Activated CD4-positive, alpha-beta T cell treated with anti-CD3 and anti-CD28 coated beads, Interleukin-2, amount 50 U/mL, for 4 hours (primary cell): Measurements from ENCODE around the gene RFTN2.
A peak's percentile ranks its signal among the peaks of the same experiment; 100 is the strongest.
"Not testable (repeated sequence)": the region's sequence is repeated elsewhere in the genome, so short reads cannot be mapped to it uniquely, and the experiment has no call there.

ENCODE experiments used
- DNase-seq, 2 experiments: peaks; one replicate each; pipeline ENCODE4 v3.0.0-alpha.2; 2020

The RFTN2 gene

DNA sequence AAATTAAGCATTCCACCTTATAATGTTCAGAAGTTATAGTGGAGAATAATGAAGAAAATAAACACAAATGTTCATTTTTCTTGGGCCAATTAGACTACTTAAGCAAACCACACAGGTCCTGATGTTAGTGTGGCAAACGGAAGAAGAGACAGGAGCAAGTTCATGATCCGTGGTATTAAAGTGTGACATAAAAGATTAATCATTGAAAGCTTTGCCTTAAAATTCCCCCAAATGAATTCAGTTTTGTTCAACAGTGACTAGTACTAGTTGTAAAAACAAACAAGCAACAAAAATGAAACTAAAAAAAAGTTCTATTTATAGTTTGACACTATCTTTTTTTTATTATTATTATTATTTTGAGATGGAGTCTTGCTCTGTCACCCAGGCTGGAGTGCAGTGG is 73.7 kb downstream of the RFTN2 start:
- no peak for DNase-seq

DNA sequence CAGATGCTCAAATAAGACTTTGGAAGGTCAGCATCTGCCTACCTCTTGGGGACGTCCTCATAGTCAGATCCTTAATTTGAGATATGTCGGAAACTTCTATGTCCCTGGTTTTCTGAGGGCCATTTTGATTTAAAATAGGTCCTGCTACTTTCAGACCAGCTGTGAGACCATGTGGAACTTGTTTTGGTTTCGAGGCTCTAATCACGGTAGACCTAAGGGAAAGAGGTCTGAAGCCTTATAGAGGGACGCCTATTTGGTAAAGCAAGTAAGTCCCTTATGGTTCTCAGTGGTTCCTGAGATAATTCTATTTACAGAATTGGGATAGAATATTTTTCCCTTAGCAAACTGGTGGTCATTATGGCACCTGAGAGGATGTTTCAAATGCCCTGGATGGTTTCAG is 75.1 kb downstream of the RFTN2 start:
- DNase-seq = no peak

DNA sequence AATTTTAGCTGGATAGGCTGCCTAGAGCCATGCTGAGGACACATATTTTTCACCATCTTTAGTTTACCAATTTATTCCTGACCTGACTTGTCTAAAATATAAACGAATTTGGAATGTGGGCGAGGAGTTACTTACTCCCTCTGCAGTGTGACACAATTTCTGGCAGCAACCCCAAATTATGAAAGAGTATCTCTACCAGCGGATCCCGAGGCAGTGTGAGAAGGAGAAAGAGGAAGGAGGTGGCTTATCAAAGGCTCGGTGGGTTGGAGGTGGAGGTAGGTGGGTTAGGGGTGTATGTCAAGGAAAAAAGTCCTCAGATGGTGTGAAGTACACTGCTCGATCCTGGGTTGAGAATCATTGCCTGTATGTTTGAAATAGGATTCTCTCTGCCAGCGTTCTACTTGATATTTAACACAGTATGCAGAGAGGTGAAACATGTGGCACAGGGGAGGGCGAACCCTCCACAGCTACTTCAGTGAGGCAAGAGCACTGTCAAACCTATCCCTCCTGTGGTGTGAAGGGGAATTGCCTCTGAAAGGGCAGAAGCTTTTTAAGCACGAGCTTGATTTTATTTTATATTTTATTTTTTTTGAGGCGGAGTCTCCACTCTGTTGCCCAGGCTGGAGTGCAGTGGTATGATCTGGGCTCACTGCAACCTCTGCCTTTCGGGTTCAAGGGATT is 76.0 kb downstream of the RFTN2 start:
- peak in 1 of 2 experiments; percentile 4 for DNase-seq

DNA sequence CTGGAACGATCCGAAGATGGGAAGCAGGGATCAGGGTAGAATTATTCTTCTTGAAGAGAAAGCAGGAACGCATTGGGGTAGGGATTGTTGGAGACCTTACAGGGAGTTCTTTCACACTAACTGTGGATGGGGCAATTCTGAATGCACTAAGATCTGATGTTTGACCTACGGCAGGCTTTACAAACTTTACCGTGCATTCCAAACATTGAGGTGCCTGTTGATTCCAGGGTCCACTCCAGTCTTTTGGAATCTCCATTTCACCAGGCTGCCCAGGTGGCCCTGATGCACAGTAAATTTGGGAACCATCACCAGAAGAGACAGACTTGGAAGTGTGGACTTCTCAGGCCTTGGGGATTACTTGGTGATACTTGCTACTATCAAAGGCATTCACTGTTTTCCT is 76.9 kb downstream of the RFTN2 start:
- no peak for DNase-seq

DNA sequence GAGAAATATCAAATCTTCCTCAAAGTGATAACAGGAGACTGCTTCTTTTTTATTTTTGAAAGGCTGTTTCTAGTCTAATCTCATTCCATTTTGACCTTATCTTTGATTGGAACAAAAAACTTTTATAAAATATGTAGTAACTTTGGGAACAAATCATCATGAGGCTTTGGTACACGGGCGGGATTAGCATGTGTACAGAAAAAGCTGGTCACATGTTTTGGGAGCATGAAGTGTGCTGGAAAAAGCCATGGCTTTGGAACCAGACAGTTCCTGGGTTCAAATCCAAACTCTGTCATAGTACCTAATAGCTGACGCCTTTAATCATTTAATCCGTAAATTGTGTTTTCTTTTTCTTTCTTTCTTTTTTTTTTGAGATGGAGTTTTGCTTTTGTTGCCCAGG is 78.2 kb downstream of the RFTN2 start:
- no peak for DNase-seq

DNA sequence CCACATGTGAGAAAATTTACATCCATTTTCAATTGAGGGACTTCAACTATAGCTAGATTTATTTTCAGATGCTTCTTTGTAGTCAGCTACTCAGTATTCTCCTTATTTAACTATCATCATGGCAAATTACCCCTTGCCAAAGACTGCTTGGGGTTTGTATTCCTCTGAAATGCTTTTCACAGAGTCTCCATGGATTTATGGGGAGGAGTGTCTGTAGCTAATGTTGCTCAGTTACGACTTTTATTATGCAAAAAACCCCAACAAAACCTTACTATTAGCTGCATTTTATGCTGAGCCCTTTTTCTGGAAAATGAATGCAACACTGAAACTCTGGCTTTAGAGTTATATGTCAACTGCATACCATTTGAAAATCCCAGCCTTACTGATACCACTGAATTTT is 78.6 kb downstream of the RFTN2 start:
- DNase-seq = no peak

DNA sequence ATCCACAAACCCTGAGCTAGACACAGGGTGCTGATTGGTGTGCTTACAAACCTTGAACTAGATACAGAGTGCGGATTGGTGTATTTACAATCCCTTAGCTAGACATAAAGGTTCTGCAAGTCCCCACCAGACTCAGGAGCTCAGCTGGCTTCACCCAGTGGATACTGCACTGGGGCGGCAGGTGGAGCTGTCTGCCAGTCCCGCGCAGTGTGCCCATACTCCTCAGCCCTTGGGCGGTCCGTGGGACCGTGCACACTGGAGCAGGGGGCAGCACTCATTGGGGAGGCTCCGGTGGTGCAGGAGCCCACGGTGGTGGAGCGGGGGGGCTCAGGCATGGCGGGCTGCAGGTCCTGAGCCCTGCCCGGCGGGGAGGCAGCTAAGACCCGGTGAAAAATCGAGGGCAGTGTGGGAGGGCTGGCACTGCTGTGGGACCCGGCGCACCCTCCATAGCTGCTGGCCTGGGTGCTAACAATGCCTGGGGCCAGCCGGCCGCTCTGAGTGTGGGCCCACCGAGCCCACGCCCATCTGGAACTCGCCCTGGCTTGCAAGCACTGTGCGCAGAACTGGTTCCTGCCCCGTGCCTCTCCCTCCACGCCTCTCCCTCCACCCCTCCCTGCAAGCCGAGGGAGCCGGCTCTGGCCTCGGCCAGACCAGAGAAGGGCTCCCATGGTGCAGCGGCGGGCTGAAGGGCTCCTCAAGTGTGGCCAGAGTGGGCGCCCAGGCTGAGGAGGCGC is 83.9 kb downstream of the RFTN2 start:
- DNase-seq = no peak

DNA sequence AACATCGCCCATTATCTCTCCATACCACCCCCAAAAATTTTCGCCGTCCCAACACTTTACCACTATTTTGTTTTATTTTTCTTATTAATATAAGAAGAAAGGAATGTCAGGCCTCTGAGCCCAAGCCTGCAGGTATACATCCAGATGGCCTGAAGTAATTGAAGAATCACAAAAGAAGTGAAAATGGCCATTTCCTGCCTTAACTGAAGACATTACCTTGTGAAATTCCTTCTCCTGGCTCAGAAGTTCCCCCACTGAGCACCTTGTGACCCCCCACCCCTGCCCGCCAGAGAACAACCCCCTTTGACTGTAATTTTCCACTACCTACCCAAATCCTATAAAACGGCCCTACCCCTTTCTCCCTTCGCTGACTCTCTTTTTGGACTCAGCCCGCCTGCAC is 88.1 kb downstream of the RFTN2 start:
- not testable (repeated sequence) for DNase-seq

DNA sequence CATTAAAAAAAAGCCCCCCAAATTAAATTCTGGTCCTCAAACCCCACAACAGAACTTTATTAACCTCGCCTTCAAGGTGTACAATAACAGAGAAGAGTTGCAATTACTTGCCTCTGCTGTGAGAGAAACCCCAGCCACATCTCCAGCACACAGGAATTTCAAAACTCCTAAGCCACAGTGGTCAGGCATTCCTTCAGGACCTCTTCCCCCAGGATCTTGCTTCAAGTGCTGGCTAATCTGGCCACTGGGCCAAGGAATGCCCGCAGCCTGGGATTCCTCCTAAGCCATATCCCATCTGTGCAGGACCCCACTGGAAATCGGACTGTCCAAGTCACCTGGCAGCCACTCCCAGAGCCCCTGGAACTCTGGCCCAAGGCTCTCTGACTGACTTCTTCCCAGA is 95.2 kb downstream of the RFTN2 start:
- DNase-seq = not testable (repeated sequence)

DNA sequence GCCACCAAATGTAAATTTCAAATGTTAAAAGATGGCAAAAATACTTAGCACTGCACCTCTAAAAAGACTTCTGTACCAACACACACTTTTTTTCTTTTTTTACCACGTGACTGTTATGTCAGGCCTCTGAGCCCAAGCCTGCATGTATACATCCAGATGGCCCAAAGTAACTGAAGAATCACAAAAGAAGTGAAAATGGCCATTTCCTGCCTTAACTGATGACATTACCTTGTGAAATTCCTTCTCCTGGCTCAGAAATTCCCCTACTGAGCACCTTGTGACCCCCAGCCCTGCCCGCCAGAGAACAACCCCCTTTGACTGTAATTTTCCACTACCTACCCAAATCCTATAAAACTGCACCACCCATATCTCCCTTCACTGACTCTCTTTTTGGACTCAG is 97.1 kb downstream of the RFTN2 start:
- not testable (repeated sequence) for DNase-seq

DNA sequence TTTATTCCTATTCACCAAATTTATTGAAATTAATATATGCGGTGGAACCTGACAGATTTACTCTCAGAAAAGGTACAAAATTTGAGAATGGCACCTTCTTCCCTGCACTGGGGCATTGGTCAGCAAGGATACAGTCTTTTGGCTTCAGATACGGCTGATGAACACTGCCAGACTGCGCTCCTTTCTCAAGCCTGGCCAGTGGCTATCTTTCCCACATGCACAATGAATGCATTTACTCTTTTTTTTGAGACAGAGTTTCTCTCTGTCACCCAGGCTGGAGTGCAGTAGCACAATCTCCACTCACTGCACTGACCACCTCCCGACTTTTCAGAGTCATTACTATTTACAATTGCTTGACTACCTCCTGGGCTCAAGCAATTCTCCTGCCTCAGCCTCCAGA is 97.9 kb downstream of the RFTN2 start:
- no peak for DNase-seq

DNA sequence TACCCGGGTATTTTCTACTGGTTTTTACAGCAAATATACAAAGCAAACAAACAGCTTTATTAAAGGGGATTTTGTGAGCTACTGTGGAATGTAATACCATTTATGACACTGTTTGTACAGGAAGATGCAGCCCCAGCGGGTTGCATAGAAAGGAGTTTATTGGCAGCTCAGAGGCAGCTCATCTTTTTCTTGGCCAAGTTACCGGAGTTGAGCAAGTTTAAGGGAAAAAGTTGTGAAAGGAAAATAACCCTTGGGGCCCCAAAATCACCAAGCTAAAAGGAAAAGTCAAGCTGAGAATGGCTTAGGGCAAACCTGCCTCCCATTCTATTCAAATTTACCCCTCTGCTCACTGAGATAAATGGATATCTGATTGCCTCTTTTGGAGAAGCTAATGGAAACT is 98.8 kb downstream of the RFTN2 start:
- no peak for DNase-seq

DNA sequence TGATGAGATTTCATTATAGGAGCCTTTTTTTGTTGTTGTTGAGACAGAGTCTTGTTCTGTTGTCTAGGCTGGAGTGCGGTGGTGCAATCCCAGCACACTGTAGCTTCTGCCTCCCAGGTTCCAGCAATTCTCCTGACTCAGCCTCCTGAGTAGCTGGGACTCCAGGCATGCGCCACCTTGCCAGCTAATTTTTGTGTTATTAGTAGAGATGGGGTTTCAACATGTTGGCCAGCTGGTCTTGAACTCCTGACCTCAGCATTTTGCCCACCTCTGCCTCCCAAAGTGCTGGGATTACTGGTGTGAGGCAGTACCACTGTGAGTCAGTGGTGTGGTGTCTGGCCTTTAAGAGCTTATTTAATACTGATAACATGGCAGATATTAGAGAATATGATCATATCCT is 99.4 kb downstream of the RFTN2 start:
- DNase-seq = no peak

DNA sequence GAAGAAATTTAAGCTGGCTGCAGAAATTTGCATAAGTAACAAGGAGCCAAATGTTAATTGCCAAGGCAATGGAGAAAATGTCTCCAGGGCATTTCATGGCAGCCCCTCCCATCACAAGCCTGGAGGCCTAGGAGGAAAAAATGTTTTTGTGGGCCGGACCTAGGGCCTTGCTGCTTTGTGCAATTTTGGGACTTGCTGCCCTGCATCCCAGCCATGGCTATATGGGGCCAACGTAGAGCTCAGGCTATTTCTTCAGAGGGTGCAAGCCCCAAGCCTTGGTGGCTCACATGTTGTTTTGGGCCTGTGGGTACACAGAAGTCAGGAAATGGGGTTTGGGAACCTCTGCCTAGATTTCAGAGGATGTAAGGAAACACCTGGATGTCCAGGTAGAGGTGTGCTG is 101.8 kb downstream of the RFTN2 start:
- no peak for DNase-seq

DNA sequence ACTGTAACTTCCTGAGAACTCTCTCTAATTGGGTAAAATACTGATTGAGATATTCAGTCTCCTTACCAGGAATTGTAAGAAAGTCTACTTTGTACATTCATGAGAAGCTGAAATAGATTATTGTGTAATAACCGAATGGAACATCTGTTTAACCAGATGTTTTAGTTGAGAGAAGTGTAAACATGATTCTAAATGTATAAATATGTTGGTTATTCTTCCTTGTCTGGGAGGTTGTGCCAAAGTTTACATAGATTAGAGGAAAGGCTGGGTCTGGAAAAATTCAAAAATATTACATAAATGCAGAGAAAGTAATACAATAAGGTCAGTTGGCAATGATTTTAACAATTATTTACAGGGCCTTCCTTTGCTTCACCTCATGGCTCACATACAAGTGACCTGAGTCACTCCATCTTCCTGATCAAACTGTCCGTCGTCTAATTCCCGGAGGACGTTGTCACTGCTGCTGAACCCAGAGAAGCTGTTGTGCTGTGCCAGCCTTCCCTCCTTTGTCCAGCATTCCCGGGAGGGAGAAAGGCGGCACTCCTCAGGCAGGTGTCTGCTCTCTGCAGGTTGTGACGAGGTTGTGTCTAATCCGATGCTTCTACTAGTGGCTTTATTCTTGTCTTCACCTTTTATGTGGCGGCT is 103.6 kb downstream of the RFTN2 start:
- DNase-seq = no peak

DNA sequence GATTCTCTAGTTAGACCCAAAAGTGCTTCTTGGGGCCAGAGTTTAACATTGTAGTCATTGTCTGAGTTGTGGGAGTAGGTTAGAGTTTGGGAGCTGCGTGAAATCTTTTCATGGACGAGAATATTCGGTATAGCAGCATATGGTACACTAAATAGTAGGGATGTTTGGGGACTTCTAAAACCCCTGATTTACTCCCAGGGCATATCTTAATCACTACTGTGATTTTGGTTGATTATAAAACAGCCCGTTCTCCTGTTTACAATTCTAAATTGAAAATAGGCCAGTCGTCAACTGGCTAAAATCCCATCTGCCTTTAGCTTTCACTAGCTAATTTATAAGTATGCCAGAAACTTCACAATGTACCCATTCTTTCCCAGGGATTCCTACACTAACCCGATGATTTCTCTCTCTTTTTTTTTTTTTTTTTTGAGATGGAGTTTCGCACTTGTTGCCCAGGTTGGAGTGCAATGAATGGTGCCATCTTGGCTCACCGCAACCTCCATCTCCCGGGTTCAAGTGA is 115.2 kb downstream of the RFTN2 start:
- no peak for DNase-seq

DNA sequence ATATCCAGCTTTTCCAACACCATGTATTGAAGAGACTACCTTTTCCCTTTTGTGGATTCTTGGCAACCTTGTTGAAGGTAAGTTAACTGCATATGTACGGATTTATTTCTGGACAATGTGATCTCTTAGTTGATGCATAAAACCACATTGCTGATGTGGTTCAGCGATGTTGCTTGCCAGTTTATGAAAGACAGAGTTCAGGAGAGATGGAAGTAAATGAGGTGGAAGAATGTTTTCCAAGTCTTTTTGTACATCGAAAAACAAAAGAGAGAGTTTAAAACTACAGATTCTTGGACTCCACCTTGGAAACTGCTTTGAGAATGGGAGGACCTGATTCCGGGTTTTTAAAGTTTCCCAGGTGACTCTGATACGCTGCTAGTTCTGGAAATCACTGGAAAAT is 115.7 kb downstream of the RFTN2 start:
- no peak for DNase-seq

DNA sequence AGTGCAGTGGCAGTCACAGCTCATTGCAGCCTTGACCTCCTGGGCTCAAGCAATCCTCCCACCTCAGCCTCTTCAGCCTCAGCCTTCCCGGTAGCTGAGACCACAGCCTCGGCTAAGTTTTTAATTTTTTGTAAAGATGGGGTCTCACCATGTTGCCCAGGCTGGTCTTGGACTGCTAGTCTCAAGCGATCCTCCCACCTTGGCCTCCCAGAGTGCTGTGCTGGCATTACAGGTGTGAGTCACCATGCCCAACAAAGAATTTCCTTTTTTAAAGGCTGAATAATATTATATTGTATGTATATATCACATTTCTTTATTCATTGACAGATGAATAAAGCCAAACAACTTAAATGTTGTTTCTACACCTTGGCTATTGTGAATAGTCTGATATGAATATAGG is 117.0 kb downstream of the RFTN2 start:
- DNase-seq = no peak

DNA sequence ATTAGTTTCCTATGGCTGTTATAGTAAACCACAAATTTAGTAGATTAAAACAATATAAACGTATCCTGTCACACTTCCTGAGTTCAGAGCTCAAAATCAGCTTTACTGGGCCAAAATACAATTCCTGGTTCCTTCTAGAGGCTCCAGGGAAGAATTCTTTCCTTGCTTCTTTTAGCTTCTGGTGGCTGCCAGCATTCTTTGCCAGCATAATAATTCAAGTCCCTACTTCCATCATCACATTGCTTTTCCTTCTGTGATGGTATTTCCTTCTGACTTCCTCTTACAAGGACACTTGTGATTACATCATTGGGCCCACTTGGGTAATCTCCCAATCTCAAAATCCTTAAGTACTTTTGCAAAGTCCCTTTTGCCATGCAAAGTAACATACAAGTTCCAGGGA is 118.9 kb downstream of the RFTN2 start:
- DNase-seq = no peak

DNA sequence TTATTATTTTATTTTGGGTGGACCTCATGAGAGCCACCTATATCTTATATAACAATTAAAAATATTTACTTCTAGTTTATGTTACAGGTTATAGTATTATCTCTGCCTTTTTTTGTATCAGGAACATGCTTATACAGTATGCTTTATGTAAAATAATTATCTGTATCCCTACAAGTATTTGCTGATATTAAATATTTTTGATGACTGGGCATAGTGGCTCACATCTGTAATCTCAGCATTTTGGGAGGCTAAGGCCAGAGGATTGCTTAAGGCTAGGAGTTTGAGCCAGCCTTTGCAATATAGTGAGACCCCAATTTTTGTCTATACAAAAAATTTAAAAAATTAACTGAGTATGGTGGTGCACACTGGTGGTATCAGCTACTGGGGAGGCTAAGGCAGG is 119.9 kb downstream of the RFTN2 start:
- no peak for DNase-seq

DNA sequence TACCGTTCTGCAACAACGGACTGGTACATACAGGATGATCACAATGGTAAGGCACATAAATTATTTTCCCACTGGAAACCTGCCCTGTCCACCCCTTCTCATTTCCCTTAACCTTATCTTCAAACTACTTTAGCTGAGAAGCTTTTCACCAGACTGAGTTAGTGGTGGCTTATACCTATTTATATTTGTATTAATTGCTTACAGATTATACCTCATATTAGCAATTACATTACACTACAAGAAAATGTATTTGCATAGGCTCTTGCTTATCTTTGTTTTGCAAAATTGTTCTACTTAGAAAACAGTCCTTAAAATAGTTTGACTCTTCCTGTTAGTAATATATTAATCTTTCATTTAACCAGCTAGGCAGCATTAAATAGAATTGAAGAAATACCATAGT is 124.1 kb downstream of the RFTN2 start:
- DNase-seq = not testable (repeated sequence)

DNA sequence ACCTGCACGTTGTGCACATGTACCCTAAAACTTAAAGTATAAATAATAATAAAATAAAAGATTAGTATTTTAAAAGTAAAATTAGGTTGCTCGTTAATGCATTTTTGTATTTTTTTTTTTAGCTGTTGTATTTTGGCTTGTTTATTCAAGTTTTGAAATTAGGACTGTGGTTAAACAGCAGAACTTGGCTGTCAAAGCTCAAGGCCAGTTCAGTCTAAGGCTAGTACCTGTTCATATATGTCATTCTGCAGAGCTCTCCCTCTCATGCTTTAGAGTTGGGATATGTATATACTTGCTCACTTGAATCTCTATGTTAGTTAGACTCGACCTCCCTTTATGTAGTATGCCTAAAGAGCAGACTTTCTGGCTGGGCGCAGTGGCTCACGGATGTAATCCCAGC is 126.8 kb downstream of the RFTN2 start:
- DNase-seq = no peak

DNA sequence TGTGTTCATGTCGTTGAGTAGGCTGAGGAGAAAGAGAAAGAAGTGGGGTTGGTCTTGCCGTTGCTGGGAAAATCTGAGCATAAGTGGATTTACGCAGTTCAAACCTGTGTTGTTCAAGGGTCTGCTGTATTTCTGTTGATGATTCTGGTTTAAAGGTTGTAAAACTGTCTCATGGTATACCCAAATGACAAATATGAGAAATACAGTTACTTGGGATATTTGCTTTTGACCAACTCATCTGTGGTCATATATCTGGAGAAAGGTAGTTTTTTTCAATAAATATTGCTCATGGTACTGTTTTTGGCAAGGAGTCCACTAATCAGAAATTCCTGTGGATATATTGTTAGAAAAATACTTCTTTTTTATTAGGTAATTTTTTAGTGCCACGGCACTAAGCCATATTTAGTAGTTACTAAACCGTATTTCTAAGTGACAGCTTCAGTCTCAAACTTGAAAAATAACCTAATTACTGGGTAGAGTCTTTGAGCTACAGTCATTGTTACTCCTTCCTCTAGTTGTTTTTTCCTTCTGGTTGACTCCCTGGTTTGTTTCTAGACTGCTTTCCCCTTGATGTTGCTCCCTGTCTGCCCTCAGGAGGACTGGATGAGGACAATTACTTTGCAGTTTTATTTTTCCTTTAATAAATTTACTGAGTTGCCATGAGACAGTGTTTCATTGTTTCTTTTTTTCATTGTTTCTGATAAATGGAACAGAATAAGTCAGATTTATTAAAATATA is 128.1 kb downstream of the RFTN2 start:
- DNase-seq = no peak
